ENCODE results near the gene VPS33A. TPM values are rescaled to one million over a fixed set of nuclear protein-coding genes. Genes with fewer than 3 reads are reported as not detected.

VPS33A gene
- total RNA-seq, 3 donors from 2014 or later (not counting 1 experiment from before 2014, with no cell fraction given), result 19.2 to 26.3 (median 24.1) TPM

GRCh38 chr12:122310626-122311333 is 44.5 kb upstream of the VPS33A start:
- Mint-ChIP-seq H3K27ac (no peak overlapping the region), H3K4me1 (no peaks in the 10 kb centered on the region), H3K4me3 (no peak overlapping the region), H3K27me3 (ENCODE audit: low read depth in 2 of 2) (no peaks in the 10 kb centered on the region), H3K9me3 (no peaks in the 10 kb centered on the region), H3K36me3 (peaks cover 7% of the 10 kb centered on the region)
- no peak overlapping the region for H3K4me3 ChIP-seq (ENCODE audit: low read length)
- TF ChIP-seq CTCF (IDR thresholded peaks at IDR 0.05), result no peak
- intact Hi-C loops (cut with micrococcal nuclease), result no loop called here
- H3K36me3 ChIP-seq (ENCODE audit: control insufficient read depth, insufficient read depth, low read length), result peaks cover 39% of the 10 kb centered on the region
- no peak for ATAC-seq
- H3K4me1 ChIP-seq (ENCODE audit: control insufficient read depth, insufficient read depth, low read length), result no peaks in the 10 kb centered on the region
- WGBS (ENCODE audit: insufficient coverage), result 80% methylated on average over 3 of the region's 3 CpGs
- H3K27ac ChIP-seq (ENCODE audit: low read length), result no peak overlapping the region
- H3K27me3 ChIP-seq (ENCODE audit: control insufficient read depth, insufficient read depth, low read length), result no peaks in the 10 kb centered on the region
- H3K9me3 ChIP-seq (ENCODE audit: control insufficient read depth, insufficient read depth, low read length), result no peaks in the 10 kb centered on the region
- DNase-seq, result no peak

GRCh38 chr12:122309564-122310121 is 43.3 kb upstream of the VPS33A start:
- TF ChIP-seq CTCF (IDR thresholded peaks at IDR 0.05), result no peak
- Histone ChIP-seq H3K4me1 (ENCODE audit: control insufficient read depth, insufficient read depth, low read length) (no peaks in the 10 kb centered on the region), H3K36me3 (ENCODE audit: control insufficient read depth, insufficient read depth, low read length) (peaks cover 39% of the 10 kb centered on the region), H3K9me3 (ENCODE audit: control insufficient read depth, insufficient read depth, low read length) (no peaks in the 10 kb centered on the region), H3K27ac (ENCODE audit: low read length) (no peak overlapping the region), H3K27me3 (ENCODE audit: control insufficient read depth, insufficient read depth, low read length) (no peaks in the 10 kb centered on the region), H3K4me3 (ENCODE audit: low read length) (no peak overlapping the region)
- ATAC-seq (no peak), DNase-seq (no peak)
- H3K27me3 Mint-ChIP-seq (ENCODE audit: low read depth in 2 of 2), result no peaks in the 10 kb centered on the region
- H3K9me3 Mint-ChIP-seq, result no peaks in the 10 kb centered on the region
- no peaks in the 10 kb centered on the region for H3K4me1 Mint-ChIP-seq
- WGBS (ENCODE audit: insufficient coverage), result 85% methylated on average over 8 of the region's 8 CpGs
- intact Hi-C loops (cut with micrococcal nuclease), result no loop called here
- peaks cover under 1% of the 10 kb centered on the region for H3K36me3 Mint-ChIP-seq
- no peak overlapping the region for H3K4me3 Mint-ChIP-seq
- H3K27ac Mint-ChIP-seq, result no peak overlapping the region

GRCh38 chr12:122308811-122309210 is 42.5 kb upstream of the VPS33A start:
- H3K36me3 ChIP-seq (ENCODE audit: control insufficient read depth, insufficient read depth, low read length), result peaks cover 40% of the 10 kb centered on the region
- H3K27me3 ChIP-seq (ENCODE audit: control insufficient read depth, insufficient read depth, low read length), result no peaks in the 10 kb centered on the region
- no peak for ATAC-seq
- TF ChIP-seq CTCF (IDR thresholded peaks at IDR 0.05), result no peak
- H3K27ac ChIP-seq (ENCODE audit: low read length), result no peak overlapping the region
- H3K27ac Mint-ChIP-seq, result no peak overlapping the region
- no peaks in the 10 kb centered on the region for H3K4me1 Mint-ChIP-seq
- H3K4me1 ChIP-seq (ENCODE audit: control insufficient read depth, insufficient read depth, low read length), result no peaks in the 10 kb centered on the region
- H3K27me3 Mint-ChIP-seq (ENCODE audit: low read depth in 2 of 2), result no peaks in the 10 kb centered on the region
- no peak overlapping the region for H3K4me3 ChIP-seq (ENCODE audit: low read length)
- no peak overlapping the region for H3K4me3 Mint-ChIP-seq
- H3K36me3 Mint-ChIP-seq, result no peaks in the 10 kb centered on the region
- WGBS (ENCODE audit: insufficient coverage), result 91% methylated on average over 1 of the region's 1 CpG
- intact Hi-C loops (cut with micrococcal nuclease), result no loop called here
- no peaks in the 10 kb centered on the region for H3K9me3 Mint-ChIP-seq
- H3K9me3 ChIP-seq (ENCODE audit: control insufficient read depth, insufficient read depth, low read length), result no peaks in the 10 kb centered on the region
- no peak for DNase-seq

Data from natural killer cell (primary cell).